HepG2 (cell line): Measurements from ENCODE around the gene ZNF316. TPM values are rescaled to one million over a fixed set of nuclear protein-coding genes. Genes with fewer than 3 reads are reported as not detected.

ENCODE experiments used
- ATAC-seq: fragments of 200-7000 bp; cut with Tn5 transposase; 3 replicates; pipeline ENCODE4 v1.9.1; 2020; ENCODE audit warnings: mild to moderate bottlenecking, moderate library complexity
- BruUV-seq: library from RNA; stranded (reverse); fragments of 400-500 nt; replicated peaks from 2 replicates; lab custom pipeline; 2021; lab: Mats Ljungman, UMichigan
- CTCF ChIA-PET: fragments of 300-600 bp; formaldehyde crosslinking; extraction: SDS; loops from one replicate; lab custom pipeline; 2021; ENCODE audit warnings: low total read pairs, inconsistent platforms, low intra/inter-chr PET ratio; lab: Yijun Ruan, JAX
- POLR2A ChIA-PET: fragments of 350-600 bp; sonication (Branson Sonifier 250); formaldehyde crosslinking; loops from one replicate; lab custom pipeline; 2020; ENCODE audit warnings: antibody characterized with exemption, inconsistent platforms; lab: Yijun Ruan, JAX
- DNase-seq: peaks from one replicate; pipeline ENCODE4 v3.0.0-alpha.2; 2015; ENCODE audit warnings: low spot score
- FAIRE-seq: peaks from 3 replicates; lab custom pipeline; 2011; peaks lifted over from hg19 to GRCh38; lab: Jason Lieb, UNC
- H2AFZ ChIP-seq: one replicate; pipeline ENCODE4 v1.6.1; 2011; ENCODE audit warnings: low read length, inconsistent platforms
- H3K27ac ChIP-seq: fragments of 300-600 bp; 3 replicates; pipeline ENCODE4 v1.8.0; 2011; ENCODE audit warnings: mixed run types, mild to moderate bottlenecking, mixed read lengths, low read length, inconsistent platforms; ENCODE audit not compliant: insufficient read depth; ENCODE audit errors: extremely low read length
- H3K27me3 ChIP-seq, 2 experiments: fragments of 200-600 bp in 1 of 2; 2 replicates in 1 of 2; 3 replicates in 1 of 2; pipeline versions ENCODE4 v1.6.0 to v1.8.0; 2011; ENCODE audit warnings: low read length in 2 of 2, mild to moderate bottlenecking in 2 of 2, moderate library complexity in 2 of 2, inconsistent platforms in 1 of 2; ENCODE audit not compliant: insufficient read depth in 2 of 2, control insufficient read depth in 1 of 2
- H3K36me3 ChIP-seq, 2 experiments: fragments of 200-600 bp in 1 of 2; replicated peaks in 1 of 2; 2 replicates in 1 of 2; 3 replicates in 1 of 2; pipeline versions ENCODE4 v1.5.1 to v1.8.0; 2011; ENCODE audit warnings: low read length in 2 of 2, inconsistent platforms in 1 of 2; ENCODE audit not compliant: insufficient read depth in 2 of 2, control insufficient read depth in 1 of 2
- H3K4me1 ChIP-seq: 2 replicates; pipeline ENCODE4 v1.5.1; 2012; ENCODE audit warnings: low read length, inconsistent platforms; ENCODE audit not compliant: insufficient read depth
- H3K4me2 ChIP-seq: 2 replicates; pipeline ENCODE4 v1.6.0; 2011; ENCODE audit warnings: low read depth, low read length, inconsistent platforms
- H3K4me3 ChIP-seq, 3 experiments: fragments of 200-600 bp in 1 of 3; sonication (generic), shearing (Covaris generic) in 1 of 3; replicated peaks in 1 of 3; 2 replicates each; pipeline ENCODE4 v1.5.1; 2011 to 2016; ENCODE audit warnings: low read length in 3 of 3, inconsistent platforms in 2 of 3, low read depth in 2 of 3, mild to moderate bottlenecking in 2 of 3, control low read depth in 1 of 3, mixed read lengths in 1 of 3; ENCODE audit not compliant: insufficient read depth in 1 of 3
- H3K79me2 ChIP-seq: one replicate; pipeline ENCODE4 v1.6.1; 2011; ENCODE audit warnings: low read length, inconsistent platforms; ENCODE audit not compliant: insufficient read depth
- H3K9ac ChIP-seq: 2 replicates; pipeline ENCODE4 v1.6.0; 2011; ENCODE audit warnings: mild to moderate bottlenecking, low read depth, low read length, inconsistent platforms; ENCODE audit not compliant: insufficient read depth
- H3K9me3 ChIP-seq: 2 replicates; pipeline ENCODE4 v1.5.1; 2012; ENCODE audit warnings: mild to moderate bottlenecking, low read length
- H4K20me1 ChIP-seq: 2 replicates; pipeline ENCODE4 v1.6.0; 2011; ENCODE audit warnings: inconsistent platforms, mild to moderate bottlenecking, low read length, moderate library complexity; ENCODE audit not compliant: insufficient read depth
- ARNTL ChIP-seq: sonication (generic); formaldehyde crosslinking; IDR thresholded peaks from 2 replicates; pipeline ENCODE4 v1.4.0; 2020; ENCODE audit warnings: mild to moderate bottlenecking, missing genetic modification reagents
- CBFB ChIP-seq: sonication (generic); formaldehyde crosslinking; IDR thresholded peaks from 2 replicates; pipeline ENCODE4 v1.4.0; 2020; ENCODE audit warnings: missing genetic modification reagents
- CEBPB ChIP-seq: IDR thresholded peaks from 2 replicates; pipeline ENCODE4 v1.6.1; 2011; ENCODE audit warnings: low read depth, low read length, improper control_type of control experiment, borderline replicate concordance
- HNRNPL ChIP-seq: fragments of 200-400 bp; formaldehyde crosslinking; IDR thresholded peaks from 2 replicates; pipeline ENCODE4 v1.6.1; 2017; ENCODE audit warnings: mild to moderate bottlenecking, low read depth, low read length
- NR0B2 ChIP-seq: sonication (generic); formaldehyde crosslinking; IDR thresholded peaks from 2 replicates; pipeline ENCODE4 v1.4.0; 2020; ENCODE audit warnings: mild to moderate bottlenecking, missing genetic modification reagents
- PBX3 ChIP-seq: sonication (generic); formaldehyde crosslinking; IDR thresholded peaks from 2 replicates; pipeline ENCODE4 v1.8.1; 2023; ENCODE audit warnings: missing genetic modification reagents, inconsistent platforms, borderline replicate concordance
- POGZ ChIP-seq: sonication (generic); formaldehyde crosslinking; IDR thresholded peaks from 2 replicates; pipeline ENCODE4 v1.4.0; 2020; ENCODE audit warnings: mild to moderate bottlenecking, missing genetic modification reagents
- SATB2 ChIP-seq: sonication (generic); formaldehyde crosslinking; IDR thresholded peaks from 2 replicates; pipeline ENCODE4 v1.5.0; 2020; ENCODE audit warnings: missing genetic modification reagents
- SPEN ChIP-seq: sonication (generic); formaldehyde crosslinking; IDR thresholded peaks from 2 replicates; pipeline ENCODE4 v1.5.1; 2020; ENCODE audit warnings: low read depth, mild to moderate bottlenecking, missing genetic modification reagents
- STAG1 ChIP-seq: sonication (generic); formaldehyde crosslinking; IDR thresholded peaks from 2 replicates; pipeline ENCODE4 v1.4.0; 2020; ENCODE audit warnings: missing genetic modification reagents
- TFDP1 ChIP-seq: IDR thresholded peaks from 2 replicates; pipeline ENCODE4 v1.6.1; 2016; ENCODE audit warnings: missing compliant biosample characterization, missing genetic modification reagents, borderline replicate concordance
- ZC3H13 ChIP-seq: sonication (generic); formaldehyde crosslinking; IDR thresholded peaks from 2 replicates; pipeline ENCODE4 v1.8.1; 2023; ENCODE audit warnings: mild to moderate bottlenecking, missing genetic modification reagents, moderate library complexity
- ZNF121 ChIP-seq: sonication (generic); formaldehyde crosslinking; IDR thresholded peaks from 2 replicates; pipeline ENCODE4 v1.5.0; 2020; ENCODE audit warnings: mild to moderate bottlenecking, missing genetic modification reagents
- ZNF350 ChIP-seq: sonication (generic); formaldehyde crosslinking; IDR thresholded peaks from 2 replicates; pipeline ENCODE4 v1.4.0; 2020; ENCODE audit warnings: mild to moderate bottlenecking, low read depth, missing genetic modification reagents, borderline replicate concordance
- ZNF362 ChIP-seq: sonication (generic); formaldehyde crosslinking; IDR thresholded peaks from 2 replicates; pipeline ENCODE4 v1.4.0; 2020; ENCODE audit warnings: missing genetic modification reagents, mild to moderate bottlenecking, borderline replicate concordance
- ZNF501 ChIP-seq: sonication (generic); formaldehyde crosslinking; IDR thresholded peaks from 2 replicates; pipeline ENCODE4 v1.5.1; 2020; ENCODE audit warnings: mild to moderate bottlenecking, moderate library complexity, missing genetic modification reagents
- ZNF547 ChIP-seq: sonication (generic); formaldehyde crosslinking; IDR thresholded peaks from 2 replicates; pipeline ENCODE4 v1.5.1; 2020; ENCODE audit warnings: mild to moderate bottlenecking, missing genetic modification reagents
- ZNF569 ChIP-seq: sonication (generic); formaldehyde crosslinking; IDR thresholded peaks from 2 replicates; pipeline ENCODE4 v1.5.0; 2020; ENCODE audit warnings: mild to moderate bottlenecking, missing genetic modification reagents, moderate library complexity, borderline replicate concordance
- ZNF598 ChIP-seq: sonication (generic); formaldehyde crosslinking; IDR thresholded peaks from 2 replicates; pipeline ENCODE4 v1.5.1; 2020; ENCODE audit warnings: mild to moderate bottlenecking, missing genetic modification reagents, borderline replicate concordance
- ZNF782 ChIP-seq: sonication (generic); formaldehyde crosslinking; IDR thresholded peaks from 2 replicates; pipeline ENCODE4 v1.4.0; 2020; ENCODE audit warnings: missing genetic modification reagents, mild to moderate bottlenecking, borderline replicate concordance
- WGBS: methylation state at CpG from one replicate; pipeline ENCODE4 v1.1.6; 2017; ENCODE audit warnings: low lambda C conversion rate; 5-methylcytosine and 5-hydroxymethylcytosine counted together
- in situ Hi-C: cut with HindIII; loops from 2 replicates; pipeline ENCODE4 v1.10.0; 2017; ENCODE audit warnings: low pct_unique_long_range_greater_than_20kb; ENCODE audit not compliant: extremely low pct_ligation_motif_present
- intact Hi-C: fragments of 100-400 bp; cut with micrococcal nuclease; formaldehyde crosslinking; loops from one replicate; pipeline ENCODE4 v1.10.0; 2022; ENCODE audit not compliant: unreplicated experiment
- polyA plus RNA-seq, 8 experiments: library from polyadenylated mRNA; depleted of rRNA in 3 of 8; stranded (reverse) in 7 of 8; unstranded in 1 of 8; fragments of >200 nt; fragmentation: Illumina TruSeq in 4 of 8; extraction: Trizol in 4 of 8; gene quantifications; 2 replicates each; pipeline versions ENCODE4 v1.2.1 to v1.2.3, GENCODE V29; 2011 to 2016; ENCODE audit warnings: low read depth in 4 of 8, missing spikeins in 1 of 8, mixed read lengths in 1 of 8; ENCODE audit not compliant: insufficient read depth in 1 of 8
- total RNA-seq, 5 experiments: library from RNA; depleted of rRNA; stranded (reverse); fragments of >200 nt; fragmentation: Illumina TruSeq; extraction: Trizol; gene quantifications; 2 replicates each; pipeline ENCODE4 v1.2.3, GENCODE V29; 2016; ENCODE audit warnings: low read depth in 1 of 5

The ZNF316 gene
- total and polyA plus RNA-seq, 2 of the 13 experiments (the other 11 are each of a cell fraction or from before 2014, with no cell fraction given) = 4.3 to 9.9 TPM

DNA sequence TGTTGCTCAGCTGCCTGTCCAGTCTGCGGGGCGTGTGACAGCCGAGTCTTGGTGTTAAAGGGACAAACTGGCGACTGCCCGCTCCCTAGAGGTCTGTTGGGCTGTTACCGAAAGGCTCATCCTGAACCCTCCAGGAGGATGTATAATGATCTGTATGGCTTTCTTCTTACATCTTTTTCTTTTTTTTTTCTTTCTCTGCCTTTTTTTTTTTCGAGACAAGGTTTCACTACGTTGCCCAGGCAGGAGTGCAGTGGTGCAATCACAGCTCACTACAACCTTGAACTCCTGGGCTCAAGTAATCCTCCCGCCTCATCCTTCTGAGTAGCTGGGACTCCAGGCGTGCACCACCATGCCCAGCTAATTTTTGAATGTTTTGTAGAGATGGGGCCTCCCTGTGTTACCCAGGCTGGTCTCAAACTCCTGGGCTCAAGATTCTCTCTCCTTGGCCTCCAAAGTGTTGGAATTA is 46.4 kb upstream of the ZNF316 start:
- in situ Hi-C loops = no loop called here

More for the DNA sequence above, 46.4 kb upstream of the ZNF316 start:
- ChIA-PET CTCF (interaction anchor here (1.2 to 1.4 kb wide), 2 partner anchors 12 to 74 kb away, joined by 4 read pairs; no protein-coding TSS in a partner anchor), POLR2A (interaction anchor here (0.7 to 5.1 kb wide), 3 partner anchors 14 to 116 kb away, joined by 3 to 105 read pairs (median 5); partner anchors contain the start of genes ZDHHC4 and ZNF12)
- WGBS = 2% methylated on average over 10 of the region's 10 CpGs
- BruUV-seq = no TSS peak
- H3K27me3 ChIP-seq = no peaks in the 10 kb centered on the region
- H3K79me2 ChIP-seq = peaks cover 11% of the 10 kb centered on the region
- H2AFZ ChIP-seq = no peak overlapping the region
- intact Hi-C loops = loop anchor here (2.0 to 10.0 kb wide), 2 partner anchors 14 to 114 kb away; partner anchors contain the start of genes ZDHHC4 and ZNF12
- peaks cover 33% of the 10 kb centered on the region for H3K4me1 ChIP-seq
- no peaks in the 10 kb centered on the region for H4K20me1 ChIP-seq
- H3K4me2 ChIP-seq = peak overlapping the region; percentile 85
- peak overlapping the region; percentile 75 for H3K27ac ChIP-seq
- H3K36me3 ChIP-seq = peaks cover 10 to 34% of the 10 kb centered on the region in 2 experiments; a peak in 4 of 5 replicates
- H3K9ac ChIP-seq = peak overlapping the region; percentile 88
- no peaks in the 10 kb centered on the region for H3K9me3 ChIP-seq
- DNase-seq (no peak), ATAC-seq (peak; percentile 76), FAIRE-seq (no peak)
- peak overlapping the region; percentile 88 to 97 (median 96) for H3K4me3 ChIP-seq
- TF ChIP-seq ZNF501 (CRISPR knock-in tag) = peak; percentile 49; the same call in 1 of the 2 replicates
- TF ChIP-seq SPEN (CRISPR knock-in tag) = no peak
- TF ChIP-seq ZNF350 (CRISPR knock-in tag) = 0 out of 2 replicates have a peak, but pooled peaks have one; percentile 61
- no peak; the same call in 1 of the 2 replicates for TF ChIP-seq ZC3H13 (CRISPR knock-in tag)
- 0 out of 2 replicates have a peak, but pooled peaks have one; percentile 3 for TF ChIP-seq SATB2 (CRISPR knock-in tag)
- TF ChIP-seq CEBPB = peak; percentile 19; the same call in 1 of the 2 replicates
- 0 out of 2 replicates have a peak, but pooled peaks have one; percentile 32 for TF ChIP-seq ZNF362
- peak; percentile 22; the same call in 1 of the 2 replicates for TF ChIP-seq ZNF121 (CRISPR knock-in tag)
- no peak for TF ChIP-seq TFDP1 (CRISPR knock-in tag)
- TF ChIP-seq ZNF782 (CRISPR knock-in tag) = 0 out of 2 replicates have a peak, but pooled peaks have one; percentile 17
- no peak for TF ChIP-seq CBFB (CRISPR knock-in tag)
- TF ChIP-seq ZNF598 = peak; percentile 71; the same call in 1 of the 2 replicates
- 0 out of 2 replicates have a peak, but pooled peaks have one; percentile 0 for TF ChIP-seq POGZ (CRISPR knock-in tag)
- no peak for TF ChIP-seq HNRNPL
- TF ChIP-seq PBX3 (CRISPR knock-in tag) = no peak
- no peak for TF ChIP-seq NR0B2 (CRISPR knock-in tag)
- TF ChIP-seq ZNF547 (CRISPR knock-in tag) = 0 out of 2 replicates have a peak, but pooled peaks have one; percentile 15
- TF ChIP-seq ZNF569 = 0 out of 2 replicates have a peak, but pooled peaks have one; percentile 62
- TF ChIP-seq ARNTL = 0 out of 2 replicates have a peak, but pooled peaks have one; percentile 9
- 0 out of 2 replicates have a peak, but pooled peaks have one; percentile 17 for TF ChIP-seq STAG1 (CRISPR knock-in tag)
